SKM-1 treated with dmso at 0.1 percent for 144 hours (cell line): Measurements from ENCODE around the gene SYCP2.

ENCODE experiments used
- DNase-seq: peaks from one replicate; lab custom pipeline; 2025; ENCODE audit not compliant: unreplicated experiment; lab: John Stamatoyannopoulos, UW

SYCP2 gene

DNA sequence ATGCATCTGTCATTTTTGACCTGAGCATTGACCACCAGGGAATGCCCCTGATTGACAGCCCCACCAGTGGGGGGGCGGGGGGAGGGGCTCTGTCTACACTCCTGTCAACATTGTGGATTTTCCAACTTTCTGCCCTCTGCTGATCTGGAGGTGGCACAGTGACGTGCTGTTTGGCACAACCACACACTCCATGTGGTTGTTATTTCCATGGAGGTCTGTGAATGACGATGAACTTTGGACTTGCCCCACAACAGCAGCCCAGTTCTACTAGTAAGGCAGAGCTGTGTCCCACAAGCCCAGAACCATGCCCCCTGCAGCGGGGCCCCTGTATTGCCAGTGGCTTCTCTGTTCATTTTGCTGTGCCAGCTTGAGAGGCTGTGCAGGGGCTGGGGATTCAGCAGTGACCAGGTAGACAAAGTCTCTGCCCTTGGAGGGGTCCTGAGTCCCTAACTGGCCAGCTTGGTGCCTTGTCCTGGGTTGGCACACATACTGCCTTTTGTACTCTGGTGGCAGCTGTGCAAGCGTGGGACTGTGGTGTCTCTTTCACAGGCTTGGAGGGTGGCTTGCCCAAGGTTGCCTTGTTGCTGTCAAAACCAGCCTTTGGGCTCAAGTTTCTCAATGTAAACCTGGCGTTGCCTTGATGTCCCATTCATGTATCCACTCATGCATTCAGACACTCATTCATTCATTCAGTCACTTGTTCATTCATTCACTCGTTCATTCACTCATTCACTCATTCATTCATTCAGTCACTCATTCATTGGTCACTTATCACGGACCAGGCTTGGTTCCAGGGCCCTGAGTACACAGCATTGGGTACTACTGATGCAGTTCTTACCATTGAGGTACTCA, 108.5 kb downstream of the SYCP2 start:
- no peak for DNase-seq

DNA sequence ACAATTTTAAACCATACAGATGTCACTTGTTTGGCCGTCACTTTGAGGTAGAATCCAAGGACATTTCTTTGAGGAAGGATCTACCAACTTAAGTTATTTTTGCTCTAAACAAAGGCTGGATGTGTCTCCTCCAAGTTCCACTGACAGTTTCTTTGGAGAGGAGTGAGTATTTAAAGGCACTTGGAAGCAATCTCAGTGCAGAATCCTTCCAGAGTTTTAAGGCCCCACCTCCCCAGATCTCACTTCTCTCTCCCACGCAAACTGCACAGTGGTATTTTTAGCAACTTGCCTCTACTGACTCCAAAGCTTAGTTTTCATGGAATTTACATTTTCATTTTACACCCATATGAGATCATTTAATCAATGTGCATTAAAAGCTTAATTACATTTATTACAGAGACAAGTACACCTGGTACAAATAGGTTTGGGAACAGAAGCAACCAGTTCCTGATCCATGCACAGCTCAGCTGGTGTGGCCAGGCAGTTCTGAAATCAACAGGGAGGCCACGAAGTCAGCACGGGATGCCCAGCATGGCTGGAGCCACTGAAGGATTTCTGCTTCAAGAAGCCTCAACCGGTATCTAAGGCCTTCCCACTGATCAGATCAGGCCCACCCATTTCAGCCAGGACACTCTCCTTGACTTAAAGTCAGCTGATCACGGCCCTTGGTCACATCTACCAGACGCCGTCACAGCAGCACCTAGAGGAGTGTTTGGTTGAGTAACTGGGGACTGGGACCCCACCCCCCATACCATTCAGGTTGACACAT, 109.8 kb downstream of the SYCP2 start:
- DNase-seq, result no peak

DNA sequence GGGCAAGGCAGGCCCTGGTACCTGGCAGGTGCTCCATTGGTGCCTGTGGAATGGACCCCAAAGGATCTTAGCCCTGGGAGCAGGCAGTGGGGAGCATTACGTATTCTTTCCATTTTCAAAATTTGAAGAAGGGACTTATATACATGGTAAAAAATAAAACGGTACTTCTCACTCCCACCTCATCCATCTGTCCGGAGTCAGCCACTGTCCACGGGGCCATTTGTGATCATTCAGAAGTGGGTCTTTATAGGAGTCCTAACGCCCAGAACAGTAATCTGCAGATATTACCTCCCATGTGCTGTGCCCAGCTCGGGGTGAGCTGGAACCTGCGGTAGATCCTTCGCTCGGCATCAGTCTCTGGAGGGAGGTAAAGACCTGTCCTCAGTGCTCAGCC, 110.4 kb downstream of the SYCP2 start:
- no peak for DNase-seq

DNA sequence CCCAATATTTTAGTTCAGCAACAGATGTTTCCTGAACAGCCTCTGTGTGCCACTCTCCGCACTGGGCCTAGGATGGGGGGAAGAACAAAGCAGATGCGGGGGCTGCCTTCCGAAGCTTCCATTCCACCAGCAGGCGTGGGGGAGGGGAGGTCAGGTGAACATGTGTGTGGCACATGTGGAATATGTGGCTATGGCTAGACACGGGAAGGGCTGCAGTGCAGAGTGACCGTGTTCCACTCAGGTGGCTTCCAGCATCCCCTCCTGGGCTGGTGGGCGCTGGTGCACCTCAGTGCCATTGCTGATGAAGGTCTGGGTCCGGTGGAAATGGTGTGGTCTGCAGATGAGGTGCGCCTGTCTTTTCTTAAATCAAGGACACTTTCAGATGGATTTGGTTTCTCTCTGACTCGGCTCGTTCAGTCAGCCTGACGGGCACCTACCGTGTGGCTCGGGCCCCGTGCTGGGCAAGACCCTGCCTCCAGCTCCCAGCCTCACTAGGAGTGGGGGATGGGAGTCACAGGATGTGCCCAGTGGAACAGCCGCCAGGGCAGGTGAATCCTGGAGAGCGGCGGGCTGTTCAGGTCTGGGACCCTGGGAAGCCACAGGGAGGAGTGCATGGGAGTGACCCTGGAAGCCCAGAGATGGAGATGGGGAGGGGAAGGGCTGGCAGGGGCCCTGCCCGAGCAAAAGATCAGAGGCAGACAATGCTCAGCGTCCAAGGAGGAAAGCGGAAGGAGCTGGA, 111.0 kb downstream of the SYCP2 start:
- DNase-seq, result no peak

DNA sequence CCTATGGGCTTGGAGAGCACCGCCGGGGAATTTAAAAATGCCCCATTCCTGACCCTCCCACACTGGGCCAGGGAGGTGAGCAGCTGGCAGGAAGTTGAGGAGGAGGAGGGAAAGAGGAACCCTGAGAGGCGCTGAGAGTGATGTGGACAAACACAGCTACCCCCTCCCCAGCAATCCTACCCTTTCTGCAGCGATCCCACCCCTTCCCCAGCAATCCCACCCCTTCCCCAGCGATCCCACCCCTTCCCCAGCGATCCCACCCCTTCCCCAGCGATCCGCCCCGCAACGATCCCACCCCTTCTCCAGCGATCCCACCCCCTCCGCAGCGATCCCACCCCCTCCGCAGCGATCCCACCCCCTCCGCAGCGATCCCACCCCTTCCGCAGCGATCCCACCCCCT, 111.6 kb downstream of the SYCP2 start:
- no peak for DNase-seq

DNA sequence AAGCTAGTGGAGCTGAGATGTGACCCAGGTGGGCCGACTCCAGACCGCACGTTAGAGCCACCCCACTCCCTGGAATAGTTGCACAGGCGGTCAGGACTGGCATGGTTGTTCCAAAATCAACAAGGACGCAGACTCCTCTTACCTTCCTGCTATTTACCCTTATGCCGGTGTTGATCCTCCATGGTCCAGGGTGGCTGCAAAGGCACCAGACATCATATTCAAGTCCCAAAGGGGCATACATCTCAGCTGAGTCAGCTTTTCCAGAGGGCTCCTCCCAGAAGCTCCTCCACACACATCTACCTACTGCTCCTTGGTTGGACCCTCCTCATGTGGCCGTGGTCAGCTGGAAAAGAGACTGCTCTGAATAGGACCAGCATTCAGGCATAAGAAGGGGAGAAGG, 112.2 kb downstream of the SYCP2 start:
- DNase-seq, result no peak

DNA sequence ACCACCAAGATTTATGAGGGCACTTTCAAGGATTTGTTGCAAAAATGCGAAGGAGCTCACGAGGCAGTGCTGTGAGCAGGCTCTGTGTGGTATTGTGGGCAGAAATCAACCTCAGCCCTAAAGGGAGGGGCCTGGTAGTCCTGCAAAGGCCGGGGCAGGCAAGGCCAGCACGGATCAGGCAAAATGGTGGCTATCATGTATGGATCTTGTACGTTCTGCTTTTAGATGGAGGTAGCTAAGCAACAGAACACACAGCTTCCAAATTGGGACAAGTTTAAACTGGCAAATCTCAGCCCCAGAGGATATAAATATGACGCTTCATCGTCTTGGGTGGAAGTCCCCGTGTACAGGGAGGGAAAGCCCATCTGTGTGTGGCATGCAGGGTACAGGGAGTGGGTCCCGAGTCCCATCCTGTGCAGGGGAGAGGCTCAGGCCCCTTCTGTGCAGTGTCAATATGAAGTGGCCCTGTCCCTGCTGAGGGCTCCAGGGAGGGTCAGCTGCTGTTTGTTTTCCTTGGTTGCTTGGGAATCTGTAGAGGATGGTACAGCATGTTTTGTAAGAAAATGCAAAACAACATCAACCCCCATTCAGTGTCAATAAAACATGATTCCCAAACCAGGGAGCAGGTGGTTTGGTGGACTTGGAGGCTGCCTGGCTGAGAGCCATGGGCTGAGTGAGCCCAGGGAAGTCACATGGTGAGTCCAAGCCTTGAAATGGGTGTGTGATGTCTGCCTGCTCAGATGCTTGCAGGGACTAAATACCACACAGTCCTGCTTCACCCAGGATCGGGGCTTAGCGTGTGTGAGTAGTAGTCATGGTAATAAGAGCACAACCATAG, 113.0 kb downstream of the SYCP2 start:
- no peak for DNase-seq

DNA sequence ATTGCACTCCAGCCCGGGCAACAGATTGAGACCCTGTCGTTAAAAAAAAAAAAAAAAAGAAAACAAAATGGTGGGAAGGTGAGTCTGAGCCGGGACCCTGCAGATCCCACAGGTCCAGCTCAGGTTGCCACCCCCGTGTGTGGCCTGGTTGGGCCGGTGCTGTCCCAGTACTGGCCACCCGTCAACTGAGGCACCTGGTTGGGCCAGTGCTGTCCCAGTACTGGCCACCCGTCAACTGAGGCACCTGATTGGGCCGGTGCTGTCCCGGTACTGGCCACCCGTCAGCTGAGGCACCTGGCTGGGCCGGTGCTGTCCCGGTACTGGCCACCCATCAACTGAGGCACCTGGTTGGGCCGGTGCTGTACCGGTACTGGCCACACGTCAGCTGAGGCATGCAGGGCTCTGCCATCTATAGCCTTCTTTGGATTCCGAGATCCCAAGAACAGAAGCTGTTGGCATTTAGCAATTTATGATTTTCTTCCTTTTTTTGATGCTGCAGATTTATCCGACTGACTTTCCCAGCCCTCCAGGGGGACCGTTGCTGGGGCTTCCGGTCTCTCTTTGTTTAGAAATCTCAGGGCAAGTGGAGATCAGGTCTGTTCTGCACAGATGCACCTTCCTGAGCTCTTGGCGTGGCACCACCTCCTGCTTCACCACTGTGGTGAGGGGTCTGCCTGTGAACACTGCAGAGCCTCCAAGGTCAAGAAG, 113.8 kb downstream of the SYCP2 start:
- no peak for DNase-seq

DNA sequence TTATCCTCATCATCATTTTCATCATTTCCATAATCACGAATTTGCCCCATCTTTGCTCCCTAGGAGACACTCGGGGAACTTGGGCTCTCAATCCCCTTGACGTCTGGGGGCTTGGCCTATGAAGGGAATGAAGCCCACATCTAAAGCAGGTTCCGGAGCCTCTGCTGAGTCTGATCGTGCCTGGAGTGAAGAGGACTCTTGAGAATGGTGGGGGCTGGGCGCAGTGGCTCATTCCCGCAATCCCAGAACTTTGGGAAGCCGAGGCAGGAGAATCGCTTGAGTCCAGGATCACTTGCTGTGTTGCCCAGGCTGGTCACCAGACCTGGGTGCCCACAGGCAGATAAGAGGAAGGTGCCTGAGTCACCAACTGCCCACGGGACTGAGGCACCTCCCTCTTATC, 114.5 kb downstream of the SYCP2 start:
- DNase-seq, result no peak

DNA sequence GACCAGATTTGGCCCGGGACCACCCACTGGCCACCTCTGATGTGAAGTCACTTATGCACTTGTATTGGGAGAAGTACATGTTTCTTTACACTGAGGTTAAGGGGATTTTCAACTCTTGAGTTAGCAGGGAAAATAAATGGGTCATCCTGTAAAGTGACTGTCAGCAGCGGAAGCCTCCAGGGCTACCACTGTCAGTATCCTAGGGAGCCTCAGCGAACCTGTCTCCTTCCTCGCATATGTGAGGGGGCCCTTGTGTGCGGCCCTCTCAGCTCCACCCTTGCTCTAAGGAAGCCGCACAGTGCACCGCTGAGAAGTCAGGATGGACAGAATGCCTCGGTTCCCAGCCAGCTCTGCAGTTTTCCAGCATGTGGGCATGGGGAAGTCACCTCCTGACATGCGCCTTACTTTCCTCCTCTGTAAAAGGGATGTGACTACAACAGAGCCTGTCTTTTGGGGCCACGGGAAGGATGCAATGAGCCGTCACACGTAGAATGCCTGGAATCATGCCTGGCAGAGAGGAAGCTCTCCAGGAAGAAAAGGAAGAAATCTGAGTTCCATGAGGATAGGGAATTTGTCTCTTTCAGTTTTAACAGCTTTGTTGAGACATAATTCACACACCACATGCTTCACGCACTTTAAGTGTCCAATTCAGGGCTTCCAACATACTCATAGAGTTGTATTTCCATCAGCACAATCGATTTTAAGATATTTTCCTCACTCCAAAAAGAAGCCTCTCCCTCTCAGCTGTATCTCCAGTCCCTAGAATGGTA, 115.4 kb downstream of the SYCP2 start:
- no peak for DNase-seq

DNA sequence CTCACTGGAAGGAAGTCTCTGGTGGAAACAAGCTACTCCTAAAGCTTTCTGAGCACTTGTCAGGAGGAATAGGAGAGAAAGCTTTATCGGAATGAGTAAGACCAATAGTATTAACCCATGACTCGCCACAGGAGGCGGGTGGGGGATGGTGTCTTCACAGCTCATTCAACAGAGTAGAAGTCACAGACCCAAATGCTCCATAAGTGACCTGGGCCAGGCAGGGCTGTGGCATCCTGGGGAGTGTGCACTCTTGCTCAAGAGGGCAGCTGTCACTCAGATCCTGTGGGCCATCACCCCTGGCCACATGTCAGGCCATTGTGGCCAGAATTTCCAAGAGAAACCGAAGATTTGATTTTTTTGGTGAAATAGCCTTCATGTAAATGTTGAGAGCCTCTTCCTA, 116.0 kb downstream of the SYCP2 start:
- no peak for DNase-seq

DNA sequence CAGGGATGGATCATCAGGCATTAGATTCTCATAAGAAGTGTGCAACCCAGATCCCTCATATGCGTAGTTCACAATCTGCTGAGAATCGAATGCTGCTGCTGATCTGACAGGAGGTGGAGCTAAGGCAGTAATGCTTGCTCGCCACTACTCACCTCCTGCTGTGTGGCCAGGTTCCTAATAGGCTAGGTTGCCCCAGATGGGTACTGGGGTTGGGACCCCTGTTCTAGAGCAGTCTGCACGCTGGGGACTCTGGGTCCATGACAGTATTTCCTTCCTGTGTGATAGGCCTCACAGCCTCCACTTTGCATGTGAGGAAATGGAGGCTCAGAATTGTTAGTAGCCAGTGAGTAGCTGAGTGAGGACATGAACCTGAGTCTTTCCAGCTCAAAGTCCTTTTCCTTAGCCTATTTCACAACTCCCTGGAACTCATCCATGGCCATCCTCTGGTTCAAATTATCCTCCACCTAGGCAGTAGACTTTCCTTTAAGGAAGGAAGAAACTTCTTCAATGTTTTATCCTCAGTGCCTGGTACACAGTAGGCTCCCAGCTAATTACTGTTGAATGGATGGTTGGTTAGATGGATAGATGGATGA, 117.2 kb downstream of the SYCP2 start:
- DNase-seq, result no peak

DNA sequence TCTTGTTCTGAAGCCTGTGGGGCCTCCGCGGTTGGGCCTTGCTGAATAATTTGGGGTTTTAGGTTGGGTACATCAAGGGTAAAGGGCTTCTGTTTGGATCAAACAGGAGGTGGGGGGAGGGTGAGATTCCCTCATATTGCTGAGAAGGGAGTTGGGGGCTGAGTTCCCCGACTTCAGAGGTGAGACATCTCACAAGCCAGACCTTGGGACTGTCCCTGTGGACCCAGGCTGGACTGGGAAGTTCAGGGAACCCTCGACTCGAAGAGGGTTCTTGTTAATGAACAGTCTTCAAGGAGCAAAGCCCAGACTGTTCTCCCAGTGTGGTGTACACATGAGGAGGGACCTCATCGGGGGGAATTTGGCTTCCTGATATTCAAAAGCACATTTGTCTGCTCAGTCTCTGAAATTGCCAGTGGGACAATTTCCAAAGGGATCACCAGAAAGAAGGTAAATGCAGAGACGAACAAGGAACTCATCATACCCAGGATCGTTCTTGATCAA, 118.5 kb downstream of the SYCP2 start:
- DNase-seq, result no peak

DNA sequence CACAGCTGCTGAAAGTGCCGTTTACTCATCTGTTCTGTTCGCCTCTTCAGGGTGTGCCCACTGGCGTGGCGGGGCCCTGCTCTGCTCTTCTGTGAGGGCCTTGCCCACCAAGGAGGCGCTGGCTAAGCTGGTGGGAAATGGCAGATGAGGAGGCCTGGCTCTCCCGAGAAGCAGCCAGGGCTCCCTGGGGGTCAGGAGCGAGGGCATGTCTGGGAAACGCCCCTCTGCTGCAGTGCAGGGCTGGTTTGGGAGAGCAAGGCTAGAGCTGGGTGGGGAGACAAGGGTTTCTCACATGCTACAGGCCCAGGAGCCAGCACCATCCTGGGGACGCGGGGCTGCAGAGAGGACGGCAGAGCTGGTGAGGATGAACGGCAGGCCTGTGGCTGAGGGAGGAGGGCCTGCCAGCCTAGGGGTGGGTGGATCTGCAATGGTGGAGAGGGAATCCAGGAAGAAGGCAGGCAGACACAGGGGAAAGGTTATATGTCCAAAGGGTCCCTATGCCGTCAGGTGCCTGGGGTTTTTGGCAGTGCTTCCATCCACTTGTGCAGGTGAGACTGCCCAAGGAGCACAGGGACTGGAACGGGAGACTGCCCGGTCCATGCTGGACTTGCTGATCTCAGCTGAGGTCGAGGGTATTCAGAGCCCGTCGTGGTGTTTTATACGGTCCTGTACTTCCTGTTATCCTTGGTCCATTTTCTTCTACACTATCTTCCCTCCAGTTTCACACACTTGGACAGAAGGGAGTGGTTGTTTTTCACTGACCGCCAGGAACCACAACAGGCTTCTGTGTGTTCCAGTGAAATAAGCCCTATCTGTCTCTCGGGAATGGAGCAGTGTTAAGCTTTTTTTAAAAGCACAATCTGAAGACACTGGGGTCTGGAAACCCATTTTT, 119.2 kb downstream of the SYCP2 start:
- DNase-seq, result no peak
